ENCODE results near the gene ZNF629. TPM values are rescaled to one million over a fixed set of nuclear protein-coding genes. Genes with fewer than 3 reads are reported as not detected.
A peak's percentile ranks its signal among the peaks of the same experiment; 100 is the strongest.

The ZNF629 gene
- total RNA-seq, 1 donor from 2014 or later: 5.2 TPM

- DNase-seq: no peak
Measured at GRCh38 chr16:30767767-30768465, 19.1 kb downstream of the ZNF629 start.

DNA sequence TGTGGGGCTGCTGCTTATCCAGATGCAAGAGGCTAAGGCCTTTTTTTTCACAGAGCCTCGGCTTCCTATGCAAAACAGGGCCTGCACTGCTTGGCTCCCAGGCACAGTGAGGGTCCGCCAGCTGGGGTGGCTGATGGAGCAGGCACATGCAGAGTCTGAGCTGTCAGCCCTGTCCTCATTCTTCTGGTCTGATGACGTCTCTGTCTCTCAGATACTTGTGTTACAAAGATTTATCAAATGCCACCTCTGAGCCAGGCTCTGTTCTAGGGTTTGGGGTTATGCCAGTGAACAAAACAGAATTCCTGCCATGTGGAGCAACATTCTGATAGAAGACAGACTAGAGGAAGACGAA, 20.1 kb downstream of the ZNF629 start:
- no peak for DNase-seq

DNA sequence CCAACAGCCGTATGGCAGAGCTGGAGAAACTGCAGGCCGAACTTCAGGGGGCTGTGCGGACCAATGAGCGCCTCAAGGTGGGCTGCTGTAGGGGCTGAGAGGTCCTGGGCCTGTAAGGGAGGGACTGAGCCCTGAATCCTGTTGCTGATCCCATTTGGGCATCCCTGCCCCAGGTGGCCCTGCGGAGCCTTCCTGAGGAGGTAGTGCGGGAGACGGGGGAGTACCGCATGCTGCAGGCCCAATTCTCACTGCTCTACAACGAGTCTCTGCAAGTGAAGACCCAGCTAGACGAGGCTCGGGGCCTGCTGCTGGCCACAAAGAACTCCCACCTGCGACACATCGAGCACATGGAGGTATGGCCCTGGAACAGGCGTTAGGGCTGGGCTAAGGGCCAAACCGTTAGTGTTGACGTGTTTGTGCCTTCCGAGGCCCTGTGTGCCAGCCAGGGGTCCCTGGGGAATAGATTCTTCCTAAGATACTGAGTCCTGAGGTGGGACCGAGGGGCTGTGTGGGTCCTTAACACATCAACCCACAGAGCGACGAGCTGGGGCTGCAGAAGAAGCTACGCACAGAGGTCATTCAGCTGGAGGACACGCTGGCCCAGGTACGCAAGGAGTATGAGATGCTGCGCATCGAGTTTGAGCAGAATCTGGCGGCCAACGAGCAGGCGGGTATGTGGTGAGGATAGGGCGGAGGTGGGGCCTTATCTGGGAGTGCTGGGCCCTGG, 20.6 kb downstream of the ZNF629 start:
- DNase-seq: no peak

GRCh38 chr16:30764816-30765465, 22.1 kb downstream of the ZNF629 start:
- no peak for DNase-seq

DNA sequence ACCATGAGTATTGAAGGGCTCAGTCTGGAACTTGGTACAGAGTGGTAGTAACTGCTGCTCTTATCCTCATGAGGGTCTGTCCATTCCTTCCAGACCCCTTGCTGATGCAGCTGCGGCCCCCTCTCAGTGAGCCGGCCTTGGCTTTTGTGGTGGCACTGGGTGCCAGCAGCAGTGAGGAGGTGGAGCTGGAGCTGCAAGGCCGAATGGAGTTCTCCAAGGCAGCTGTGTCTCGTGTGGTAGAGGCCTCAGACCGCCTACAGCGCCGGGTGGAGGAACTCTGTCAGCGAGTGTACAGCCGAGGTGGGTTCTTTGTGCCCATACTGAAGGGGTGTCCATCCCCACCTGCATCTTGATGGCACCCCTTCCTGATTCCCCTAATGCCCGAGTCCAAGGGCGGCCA, 22.9 kb downstream of the ZNF629 start:
- DNase-seq: no peak

GRCh38 chr16:30762991-30763725, 23.8 kb downstream of the ZNF629 start:
- no peak for DNase-seq

GRCh38 chr16:30761928-30762902, 24.8 kb downstream of the ZNF629 start, which contains the start of the genes CFAP119 and RNF40:
Gene CFAP119, minus strand, starts transcription at chr16:30762062. Its CDS starts 314 bp downstream, at chr16:30761748.
Gene RNF40, plus strand, starts transcription at chr16:30762322. Its CDS starts 224 bp downstream, at chr16:30762546.
- peak; percentile 98 for DNase-seq

GRCh38 chr16:30761427-30761927, 25.5 kb downstream of the ZNF629 start:
- no peak for DNase-seq

DNA sequence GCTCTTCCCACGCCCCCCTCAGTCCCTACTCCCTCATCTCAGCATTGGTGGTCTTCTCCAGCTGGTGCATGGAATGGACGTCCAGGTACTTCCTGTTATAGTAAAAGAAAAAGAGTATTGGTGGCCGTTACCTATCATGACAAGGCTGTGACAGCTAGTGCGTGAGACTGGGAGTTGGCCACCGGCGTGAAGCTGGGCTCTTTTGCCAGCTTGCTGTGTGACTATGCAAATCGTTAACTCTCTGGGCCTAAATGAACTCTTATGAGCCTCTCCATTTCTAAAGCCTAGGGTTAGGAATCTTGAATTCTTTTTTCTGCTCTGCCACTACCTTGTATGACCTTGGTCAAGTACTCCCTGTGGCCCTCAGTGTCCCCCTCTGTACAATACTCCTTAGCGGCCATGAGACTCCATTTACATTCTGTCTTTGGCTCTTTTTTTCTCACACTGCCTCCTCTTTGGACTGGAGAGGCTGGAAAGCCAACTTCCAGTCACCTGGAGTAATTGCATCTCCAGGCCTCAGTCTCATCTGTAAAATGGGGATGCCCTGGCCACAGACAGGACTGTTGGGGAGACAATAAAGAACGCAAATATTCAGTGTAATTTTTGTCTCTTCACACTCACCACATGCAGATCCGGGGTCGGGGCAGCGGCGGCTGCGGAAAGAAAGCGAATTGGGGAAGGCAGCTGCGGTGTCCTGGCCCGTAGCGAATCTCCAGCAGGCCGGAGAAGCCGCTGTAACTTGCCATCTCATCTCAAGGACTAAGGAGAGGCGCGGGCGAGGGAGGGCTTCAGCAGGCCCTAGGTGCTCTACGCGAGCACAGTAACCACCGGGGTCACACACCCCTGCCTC, 26.2 kb downstream of the ZNF629 start:
- DNase-seq: no peak

DNA sequence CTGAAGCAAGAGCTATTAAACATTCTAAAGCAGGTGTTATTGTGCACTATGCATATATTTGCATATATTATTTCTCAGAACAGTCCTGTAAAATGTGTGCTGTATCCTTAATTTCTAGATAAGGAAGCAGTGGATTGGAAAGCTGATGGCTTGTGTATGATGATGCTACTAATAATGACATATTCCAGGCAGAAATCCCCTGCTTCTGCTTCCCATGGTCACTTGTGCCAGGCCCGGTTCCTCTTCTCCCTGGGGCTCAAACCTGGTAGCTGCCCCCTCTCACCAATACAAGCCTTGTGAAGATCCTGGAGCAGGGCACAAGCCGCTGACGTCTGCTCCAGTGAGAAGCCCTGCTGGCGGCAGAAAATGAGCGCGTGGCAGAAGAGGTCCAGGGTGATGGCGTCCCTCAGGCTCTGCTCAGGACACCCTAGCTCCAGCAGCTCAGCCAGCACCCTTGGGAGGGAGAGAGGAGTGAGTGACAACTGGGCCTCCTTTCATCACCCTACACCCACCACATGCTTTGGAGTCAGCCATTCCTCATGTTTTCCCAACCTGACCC, 26.9 kb downstream of the ZNF629 start:
- DNase-seq: no peak

GRCh38 chr16:30758988-30759491, 28.0 kb downstream of the ZNF629 start:
- no peak for DNase-seq

GRCh38 chr16:30757316-30757715, 29.7 kb downstream of the ZNF629 start:
- no peak for DNase-seq

- DNase-seq: no peak
Measured at GRCh38 chr16:30756781-30757100, 30.3 kb downstream of the ZNF629 start.

DNA sequence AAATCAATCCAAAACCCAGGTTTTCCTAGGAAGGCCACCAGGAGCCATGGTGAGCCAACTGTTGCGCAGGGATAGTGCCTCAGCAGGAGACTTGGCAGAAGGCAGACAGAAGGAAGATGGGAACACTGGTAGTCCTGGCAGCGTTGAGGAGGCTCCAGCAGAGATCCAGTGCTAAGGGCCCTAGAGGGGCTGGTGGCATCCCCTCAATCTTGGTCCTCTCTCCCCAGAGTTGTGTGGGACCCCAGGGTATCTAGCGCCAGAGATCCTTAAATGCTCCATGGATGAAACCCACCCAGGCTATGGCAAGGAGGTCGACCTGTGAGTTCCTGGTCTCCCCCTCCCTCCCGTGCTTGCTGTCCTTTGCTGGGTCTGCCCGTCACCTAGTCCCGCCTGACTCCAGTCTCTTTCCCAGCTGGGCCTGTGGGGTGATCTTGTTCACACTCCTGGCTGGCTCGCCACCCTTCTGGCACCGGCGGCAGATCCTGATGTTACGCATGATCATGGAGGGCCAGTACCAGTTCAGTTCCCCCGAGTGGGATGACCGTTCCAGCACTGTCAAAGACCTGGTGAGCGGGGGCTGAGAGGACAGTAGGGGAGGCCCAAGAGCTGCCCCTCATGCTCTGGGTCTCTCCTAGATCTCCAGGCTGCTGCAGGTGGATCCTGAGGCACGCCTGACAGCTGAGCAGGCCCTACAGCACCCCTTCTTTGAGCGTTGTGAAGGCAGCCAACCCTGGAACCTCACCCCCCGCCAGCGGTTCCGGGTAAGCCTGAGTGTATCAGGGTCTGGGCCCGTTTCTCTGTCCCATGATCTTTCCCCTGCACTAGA, 30.8 kb downstream of the ZNF629 start:
- DNase-seq: no peak

GRCh38 chr16:30753596-30753995, 33.4 kb downstream of the ZNF629 start:
- no peak for DNase-seq

GRCh38 chr16:30750876-30751465, 36.0 kb downstream of the ZNF629 start:
- DNase-seq: no peak

GRCh38 chr16:30750201-30750600, 36.8 kb downstream of the ZNF629 start:
- DNase-seq: no peak
